ENCODE data around the gene PARD3B.
"Not testable (repeated sequence)": the region's sequence is repeated elsewhere in the genome, so short reads cannot be mapped to it uniquely, and the experiment has no call there.

Gene PARD3B

GRCh38 chr2:204539019-204539385 is 6.3 kb upstream of the PARD3B start:
- no peak for DNase-seq (ENCODE audit: low read depth)

DNA sequence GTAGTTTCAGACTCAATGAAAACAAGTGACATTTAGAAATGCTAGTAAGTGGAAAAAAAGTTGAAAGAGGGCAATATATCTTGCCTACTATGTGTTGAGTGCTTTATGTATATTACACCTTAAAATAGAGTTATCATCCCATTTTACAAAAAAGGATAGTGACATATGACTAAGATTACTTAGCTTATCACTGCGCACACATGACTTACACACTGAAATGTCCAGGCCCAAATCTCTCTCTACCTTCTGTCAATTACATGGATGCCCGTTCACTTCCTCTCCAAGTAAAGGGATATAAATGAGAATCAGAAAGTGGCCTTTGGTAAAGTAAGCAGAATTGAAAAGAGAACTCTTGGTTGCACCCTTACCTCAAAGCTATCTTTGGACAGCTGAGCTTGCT is 3.6 kb upstream of the PARD3B start:
- no peak for DNase-seq (ENCODE audit: low read depth)

DNA sequence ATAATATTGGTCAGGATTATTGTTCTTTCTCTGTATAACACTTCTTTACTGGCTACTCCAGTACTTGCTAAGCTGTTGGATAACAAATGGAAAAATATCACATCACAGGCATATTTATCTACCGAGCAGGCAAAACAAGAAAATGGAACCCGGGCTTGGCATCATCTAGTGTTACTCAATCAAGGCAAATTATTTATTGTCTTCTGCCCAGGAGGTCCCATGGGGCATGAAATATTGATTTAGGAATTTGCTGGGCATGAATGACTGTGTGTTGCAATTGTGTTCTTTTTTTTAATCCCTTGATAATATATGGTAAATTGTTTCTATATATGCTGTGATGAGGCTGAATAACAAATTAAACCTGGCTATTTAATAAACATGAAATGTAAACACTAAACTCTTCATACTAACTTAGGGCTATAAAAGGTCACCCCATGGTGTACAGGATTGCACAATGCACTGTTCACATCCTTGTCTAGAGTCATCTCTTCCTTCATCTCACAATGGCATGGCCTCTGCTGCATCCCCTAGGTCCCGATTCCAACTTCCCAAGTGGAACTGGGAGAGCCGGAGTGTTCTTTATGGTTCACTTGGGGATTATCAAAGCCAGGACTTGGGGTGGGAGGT is 2.2 kb upstream of the PARD3B start:
- DNase-seq (ENCODE audit: low read depth), result no peak

DNA sequence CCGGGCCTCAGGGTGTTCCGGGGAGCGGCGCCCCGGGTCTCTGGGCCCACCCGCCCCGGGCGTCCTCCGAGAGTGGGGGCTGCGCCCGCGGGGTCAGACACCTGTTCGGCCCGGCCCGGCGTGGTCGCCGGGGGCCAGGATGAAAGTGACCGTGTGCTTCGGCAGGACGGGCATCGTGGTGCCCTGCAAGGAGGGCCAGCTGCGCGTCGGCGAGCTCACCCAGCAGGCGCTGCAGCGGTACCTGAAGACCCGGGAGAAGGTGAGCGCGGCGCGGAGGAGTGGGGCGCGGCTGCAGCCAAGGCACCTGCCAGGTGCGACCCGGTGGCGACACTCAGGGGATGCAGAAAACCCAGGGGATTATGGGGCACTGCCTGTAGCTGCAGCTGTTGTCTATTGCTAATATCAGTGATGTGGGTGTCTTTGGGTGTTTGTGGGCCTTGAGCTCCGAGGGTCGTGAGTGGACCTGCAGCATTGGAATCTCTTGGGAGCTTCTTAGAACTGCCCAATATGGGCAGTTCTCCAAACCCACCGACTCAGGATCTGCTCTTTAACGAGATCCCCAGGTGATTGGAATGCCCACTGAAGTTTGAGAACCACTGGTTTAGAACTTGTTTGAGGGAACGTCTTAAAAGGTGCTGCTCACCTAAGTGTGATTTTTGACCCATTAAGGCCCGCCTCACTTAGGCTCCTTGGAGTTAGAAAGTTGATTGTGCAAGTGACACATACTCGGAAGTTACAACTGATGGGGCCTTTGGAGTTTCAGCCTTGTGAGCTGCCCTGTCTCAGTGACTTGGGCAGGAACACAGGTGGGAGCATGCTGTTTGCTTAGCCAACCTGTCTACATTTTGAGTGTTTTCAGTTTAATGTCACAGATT is 823 bp downstream of the PARD3B start:
- DNase-seq (ENCODE audit: low read depth), result no peak

DNA sequence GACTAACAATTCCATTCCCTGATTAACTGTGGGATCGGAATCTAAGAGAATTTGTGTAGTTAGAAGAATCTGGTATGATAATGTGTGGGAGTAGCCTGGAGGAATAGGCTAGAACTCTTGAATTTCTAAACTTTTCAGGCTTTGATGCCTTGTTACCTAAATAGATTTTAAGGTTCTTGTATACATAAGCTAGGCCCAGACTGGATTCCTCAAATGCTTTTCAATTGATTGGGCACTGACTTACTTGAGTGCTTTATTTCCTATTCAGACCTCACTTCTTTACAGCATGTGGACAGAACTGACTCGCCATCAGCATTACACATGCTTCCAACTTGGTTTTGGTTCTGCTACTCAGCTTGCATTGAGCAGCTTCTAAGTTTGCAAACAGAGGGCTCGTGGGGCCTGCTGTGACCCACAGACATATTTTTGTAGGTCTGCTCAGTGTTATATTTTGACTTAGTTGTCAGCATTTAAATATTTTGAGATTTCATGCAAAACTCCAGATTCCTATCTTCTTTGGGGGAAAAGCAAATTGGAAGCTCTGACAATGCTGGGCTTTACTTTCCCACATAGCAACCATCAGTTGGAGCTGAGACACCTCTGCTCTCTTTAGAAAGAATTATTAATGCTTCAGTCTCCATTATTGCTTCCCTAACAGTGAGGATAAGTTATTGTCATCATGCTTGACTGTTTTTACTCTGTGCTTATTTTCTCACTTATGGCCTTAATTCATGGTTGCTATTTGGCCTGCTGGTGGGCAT is 5.7 kb downstream of the PARD3B start:
- DNase-seq (ENCODE audit: low read depth), result peak; percentile 44

DNA sequence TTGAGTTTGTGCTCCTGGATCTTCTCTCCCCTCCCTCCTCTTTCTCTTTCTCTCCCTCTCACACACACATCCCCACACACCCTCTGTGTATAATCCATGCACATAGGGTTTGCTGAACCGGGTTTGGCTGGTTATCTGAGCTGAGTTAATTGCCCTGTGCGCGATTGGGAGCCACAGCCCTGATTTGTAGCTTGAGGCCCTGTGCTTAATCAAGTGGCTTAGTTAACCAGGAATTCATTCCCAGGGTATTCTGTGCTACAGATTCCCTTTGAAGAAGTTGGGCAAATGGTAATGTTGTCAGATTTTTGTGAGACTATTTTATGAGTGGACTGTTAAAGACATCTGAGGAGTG is 6.2 kb downstream of the PARD3B start:
- DNase-seq (ENCODE audit: low read depth), result no peak

GRCh38 chr2:204557604-204558003 is 12.3 kb downstream of the PARD3B start:
- DNase-seq (ENCODE audit: low read depth), result no peak

DNA sequence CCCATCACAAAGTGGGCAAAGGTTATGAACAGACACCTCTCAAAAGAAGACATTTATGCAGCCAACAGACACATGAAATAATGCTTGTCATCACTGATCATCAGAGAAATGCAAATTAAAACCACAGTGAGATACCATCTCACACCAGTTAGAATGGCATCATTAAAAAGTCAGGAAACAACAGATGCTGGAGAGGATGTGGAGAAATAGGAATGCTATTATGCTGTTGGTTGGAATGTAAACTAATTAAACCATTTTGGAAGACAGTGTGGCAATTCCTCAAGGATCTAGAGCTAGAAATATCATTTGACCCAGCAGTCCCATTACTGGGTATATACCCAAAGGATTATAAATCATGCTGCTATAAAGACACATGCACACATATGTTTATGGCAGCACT is 14.1 kb downstream of the PARD3B start:
- DNase-seq (ENCODE audit: low read depth), result not testable (repeated sequence)

GRCh38 chr2:204560902-204561301 is 15.6 kb downstream of the PARD3B start:
- DNase-seq (ENCODE audit: low read depth), result no peak

GRCh38 chr2:204561771-204562170 is 16.5 kb downstream of the PARD3B start:
- DNase-seq (ENCODE audit: low read depth), result no peak

DNA sequence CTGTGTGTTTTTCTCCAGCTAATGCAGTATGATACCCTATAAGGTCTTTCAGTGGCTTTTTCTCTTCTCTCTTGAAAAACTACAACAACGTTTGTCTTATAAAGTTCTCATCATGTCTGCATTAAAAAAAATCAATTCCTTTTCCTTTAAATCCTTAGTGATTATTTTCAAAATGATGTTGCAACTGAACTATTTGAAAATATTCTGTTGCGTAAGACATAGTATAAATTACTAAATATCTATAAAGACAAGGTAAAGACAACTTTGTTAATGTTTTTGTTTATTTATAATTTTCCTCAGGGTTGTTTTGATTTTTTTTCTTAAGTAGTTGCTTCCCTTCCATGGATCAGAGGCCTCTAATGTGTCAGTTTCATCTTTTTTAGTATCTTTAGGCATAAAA is 21.2 kb downstream of the PARD3B start:
- DNase-seq (ENCODE audit: low read depth), result no peak

GRCh38 chr2:204570421-204570820 is 25.1 kb downstream of the PARD3B start:
- no peak for DNase-seq (ENCODE audit: low read depth)

GRCh38 chr2:204571041-204571440 is 25.8 kb downstream of the PARD3B start:
- no peak for DNase-seq (ENCODE audit: low read depth)

DNA sequence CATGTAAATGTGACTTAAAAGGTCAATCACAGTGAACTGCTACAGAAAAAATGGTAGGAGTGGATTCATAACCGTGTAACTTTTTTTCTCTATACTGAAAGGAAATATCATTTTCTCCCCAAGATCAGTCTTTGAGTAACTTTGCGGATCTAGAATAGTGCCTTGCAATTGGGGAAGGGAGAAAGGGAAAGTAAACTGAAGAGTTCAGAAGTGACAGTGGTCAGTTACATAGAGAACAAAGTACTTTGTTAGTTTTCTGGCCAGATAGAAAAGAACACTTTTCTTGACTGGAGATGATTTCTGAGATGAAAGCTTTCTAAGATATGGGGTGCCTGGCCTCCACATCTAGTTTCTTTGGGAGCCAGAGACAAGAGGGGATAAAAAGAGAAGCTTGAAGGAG is 26.6 kb downstream of the PARD3B start:
- no peak for DNase-seq (ENCODE audit: low read depth)

DNA sequence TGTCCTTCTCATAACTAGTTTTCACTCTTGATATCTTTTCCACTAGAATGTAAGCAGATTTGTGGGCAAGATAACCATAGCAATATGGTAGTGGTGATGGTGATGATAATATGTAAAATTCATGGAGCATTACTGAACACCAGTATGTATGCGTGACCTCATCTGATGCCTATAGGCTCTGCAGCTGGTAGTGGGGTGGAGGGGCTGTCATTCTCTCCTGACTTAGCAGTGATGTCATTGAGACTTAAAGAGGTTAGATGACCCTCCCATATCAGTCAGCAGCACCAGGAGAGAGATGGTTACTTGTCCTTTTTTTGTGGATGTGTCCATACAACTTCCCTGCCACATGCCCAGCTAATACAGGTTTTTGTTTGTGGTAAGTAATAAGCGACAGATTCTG is 27.9 kb downstream of the PARD3B start:
- DNase-seq (ENCODE audit: low read depth), result no peak

GRCh38 chr2:204574486-204574885 is 29.2 kb downstream of the PARD3B start:
- DNase-seq (ENCODE audit: low read depth), result no peak

- no peak for DNase-seq (ENCODE audit: low read depth)
Measured at GRCh38 chr2:204575463-204575862, 30.2 kb downstream of the PARD3B start.

DNA sequence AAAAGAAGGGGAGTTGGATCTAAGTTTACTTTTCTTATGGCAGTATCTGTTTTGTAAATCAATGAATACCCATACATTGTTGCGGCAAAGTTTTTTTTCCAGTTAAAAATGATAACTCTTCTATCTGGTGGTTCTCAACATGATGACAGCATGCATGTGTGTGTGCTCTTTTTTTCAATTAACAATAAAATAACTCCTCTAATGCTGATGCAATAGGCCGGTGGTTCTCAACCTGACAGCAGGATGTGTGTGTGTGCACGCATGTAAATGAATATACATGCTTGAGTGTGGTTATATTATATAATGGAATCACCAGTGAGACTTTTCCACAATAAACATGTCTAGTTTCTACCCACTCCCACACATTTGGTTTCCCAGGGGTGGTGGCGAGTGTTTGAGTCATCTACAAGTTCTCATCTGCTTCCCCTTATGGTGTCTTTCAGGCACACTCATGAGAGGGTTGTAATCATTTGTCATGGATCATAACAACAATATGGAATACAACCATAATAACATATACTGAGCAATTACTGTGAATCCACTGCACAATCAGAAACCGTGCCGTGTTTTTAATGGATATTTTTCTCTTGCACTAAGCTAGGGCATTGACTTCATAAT is 31.2 kb downstream of the PARD3B start:
- no peak for DNase-seq (ENCODE audit: low read depth)

DNA sequence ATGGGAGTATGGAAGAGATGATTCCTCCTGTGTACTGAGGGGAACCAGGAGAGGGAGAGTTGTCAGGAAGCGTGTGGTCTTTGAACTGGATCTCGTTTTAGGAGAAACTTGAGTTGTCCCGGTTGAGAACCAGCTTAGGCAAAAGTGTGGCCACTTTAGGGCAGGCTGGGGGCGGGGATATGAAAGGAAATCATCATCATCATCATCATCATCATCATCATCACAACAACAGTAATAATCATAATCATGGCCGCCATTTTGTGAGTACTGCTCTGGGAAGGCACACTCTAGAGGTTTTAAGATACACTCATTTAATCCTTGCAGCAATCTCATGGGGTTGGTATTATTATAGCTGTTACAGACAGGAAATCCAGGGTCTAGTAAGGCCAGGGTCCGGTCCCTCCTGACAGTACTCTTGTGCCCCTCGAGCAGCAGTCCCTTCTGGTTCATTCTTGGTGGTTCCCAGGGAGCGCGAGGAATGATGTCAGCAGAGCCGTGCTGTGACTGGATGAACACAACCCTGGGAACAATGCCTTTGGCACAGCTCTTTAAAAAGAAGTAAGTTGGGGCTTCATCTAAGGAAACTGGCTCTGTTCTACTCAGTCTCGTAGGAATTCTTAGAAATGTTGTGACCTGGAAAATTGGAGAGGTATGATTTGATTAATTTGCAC is 33.8 kb downstream of the PARD3B start:
- no peak for DNase-seq (ENCODE audit: low read depth)

- DNase-seq (ENCODE audit: low read depth), result no peak
Measured at GRCh38 chr2:204581946-204582345, 36.7 kb downstream of the PARD3B start.

- DNase-seq (ENCODE audit: low read depth), result no peak
Measured at GRCh38 chr2:204583773-204584172, 38.5 kb downstream of the PARD3B start.

DNA sequence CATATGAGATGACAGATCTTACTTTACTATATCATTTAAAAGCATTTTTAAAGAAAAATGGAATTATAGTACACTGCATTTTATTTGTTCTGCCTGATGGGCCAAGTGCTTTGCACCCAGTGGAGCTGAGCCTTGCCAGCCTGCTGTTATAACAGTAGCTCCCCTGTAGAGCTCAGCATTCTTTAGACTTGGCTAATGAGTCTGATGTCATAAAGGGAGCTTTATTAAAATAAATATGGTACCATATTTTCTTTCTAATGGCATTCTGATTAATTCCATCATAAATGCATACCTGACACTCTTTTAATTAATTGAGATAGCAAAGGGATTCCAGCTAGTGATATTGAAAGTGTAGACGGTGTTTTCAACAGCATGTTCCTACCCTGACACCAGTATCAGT is 40.7 kb downstream of the PARD3B start:
- DNase-seq (ENCODE audit: low read depth), result no peak
